ENCODE measurements around the gene PIAS1. TPM values are rescaled to one million over a fixed set of nuclear protein-coding genes. Genes with fewer than 3 reads are reported as not detected.

PIAS1 gene
- total and polyA plus RNA-seq, 9 of the 15 experiments (the other 6 are each of a cell fraction or from before 2014, with no cell fraction given), result 18.0 to 59.1 (median 28.5) TPM

DNA sequence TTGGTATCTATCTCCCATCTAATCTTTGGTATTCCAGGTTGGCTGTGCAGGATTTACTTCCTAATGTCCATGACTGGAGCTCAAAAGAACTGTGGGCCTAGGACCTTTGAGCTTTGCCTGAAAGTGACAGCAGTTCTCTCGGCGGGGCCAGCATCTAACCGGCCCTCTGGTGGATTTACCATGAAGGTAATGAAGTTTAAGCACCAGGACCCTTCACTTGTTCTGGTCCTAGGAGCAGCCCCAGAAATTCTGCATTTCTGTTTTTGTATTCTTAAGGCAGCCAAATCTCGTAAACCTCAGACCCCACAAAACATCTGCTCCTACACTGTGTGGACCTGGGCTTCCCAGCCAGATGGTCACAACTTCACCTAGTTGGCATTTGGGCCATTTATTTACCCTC, 138.0 kb downstream of the PIAS1 start (continued):
- TF ChIP-seq, protein P1, sequence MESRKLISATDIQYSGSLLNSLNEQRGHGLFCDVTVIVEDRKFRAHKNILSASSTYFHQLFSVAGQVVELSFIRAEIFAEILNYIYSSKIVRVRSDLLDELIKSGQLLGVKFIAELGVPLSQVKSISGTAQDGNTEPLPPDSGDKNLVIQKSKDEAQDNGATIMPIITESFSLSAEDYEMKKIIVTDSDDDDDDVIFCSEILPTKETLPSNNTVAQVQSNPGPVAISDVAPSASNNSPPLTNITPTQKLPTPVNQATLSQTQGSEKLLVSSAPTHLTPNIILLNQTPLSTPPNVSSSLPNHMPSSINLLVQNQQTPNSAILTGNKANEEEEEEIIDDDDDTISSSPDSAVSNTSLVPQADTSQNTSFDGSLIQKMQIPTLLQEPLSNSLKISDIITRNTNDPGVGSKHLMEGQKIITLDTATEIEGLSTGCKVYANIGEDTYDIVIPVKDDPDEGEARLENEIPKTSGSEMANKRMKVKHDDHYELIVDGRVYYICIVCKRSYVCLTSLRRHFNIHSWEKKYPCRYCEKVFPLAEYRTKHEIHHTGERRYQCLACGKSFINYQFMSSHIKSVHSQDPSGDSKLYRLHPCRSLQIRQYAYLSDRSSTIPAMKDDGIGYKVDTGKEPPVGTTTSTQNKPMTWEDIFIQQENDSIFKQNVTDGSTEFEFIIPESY (CRISPR knock-in tag; IDR thresholded peaks at IDR 0.05), result no peak
- no peak for TF ChIP-seq MYBL2 (IDR thresholded peaks at IDR 0.05; ENCODE audit: low read depth)
- TF ChIP-seq MYBL2 (CRISPR knock-in tag; IDR thresholded peaks at IDR 0.05; ENCODE audit: borderline replicate concordance), result no peak
- no peak for TF ChIP-seq MYC (IDR thresholded peaks at IDR 0.05; ENCODE audit: low read depth, low read length)
- no peak for TF ChIP-seq MYC (CRISPR knock-in tag; IDR thresholded peaks at IDR 0.05; ENCODE audit: borderline replicate concordance, low read depth)
- TF ChIP-seq PREB (CRISPR knock-in tag; IDR thresholded peaks at IDR 0.05), result no peak
- no peak for TF ChIP-seq ELK3 (CRISPR knock-in tag; IDR thresholded peaks at IDR 0.05)
- TF ChIP-seq RNF219 (CRISPR knock-in tag; IDR thresholded peaks at IDR 0.05), result no peak
- TF ChIP-seq SMAD1 (IDR thresholded peaks at IDR 0.05; ENCODE audit: low read depth, low read length, partially characterized antibody), result no peak

Data from K562 (cell line).